ENCODE data around the gene CALML6.

CALML6 gene

DNA sequence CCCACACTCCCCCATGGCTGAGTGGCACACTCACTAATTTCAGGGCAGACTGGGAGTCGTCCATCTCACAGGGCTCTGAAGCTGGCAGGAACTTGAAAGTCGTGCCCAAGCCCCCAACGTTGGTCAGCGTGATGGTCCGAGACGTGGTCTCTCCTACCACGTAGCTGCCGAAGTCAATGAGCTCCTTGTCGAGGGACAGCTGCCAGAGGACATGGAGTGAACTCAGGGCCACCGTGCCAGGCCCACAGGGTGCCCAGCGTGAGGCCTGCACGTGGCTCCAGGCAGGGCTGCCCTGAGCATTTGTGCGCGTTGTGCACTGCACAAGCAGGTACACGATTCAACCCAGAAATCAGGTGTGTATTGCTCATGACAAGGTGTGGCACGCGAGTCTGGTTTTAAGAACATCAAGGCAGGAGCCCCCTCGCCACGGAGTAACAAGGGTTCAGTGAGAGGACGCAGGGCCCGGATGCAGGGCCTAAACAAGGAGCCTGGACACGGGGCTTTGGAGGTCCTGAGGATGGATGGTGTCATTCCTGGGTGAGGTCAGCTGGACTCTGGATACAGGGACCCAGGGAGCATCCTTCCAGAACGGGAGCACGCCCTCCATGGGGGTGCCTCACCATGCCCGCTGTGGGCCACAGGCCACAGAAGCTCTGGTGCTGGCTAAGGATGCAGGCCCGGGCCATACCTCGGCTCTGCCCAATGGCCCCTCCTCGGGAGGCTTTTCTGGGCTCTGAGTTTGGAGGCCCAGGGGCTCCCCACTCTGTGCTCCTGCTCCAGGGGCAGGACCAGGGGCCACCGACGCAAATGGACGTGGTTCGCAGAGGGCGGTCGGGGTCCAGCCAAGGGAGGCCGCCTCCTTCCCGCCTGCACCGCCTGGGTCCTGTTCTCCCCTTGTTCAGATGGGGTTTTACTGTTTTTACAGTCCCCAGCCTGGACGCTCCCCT, 41.8 kb downstream of the CALML6 start:
- H3K27ac ChIP-seq (ENCODE audit: extremely low read depth, low read depth, low read length): no peak overlapping the region
- POLR2A ChIA-PET: interaction anchor here (0.6 kb wide), 1 partner anchor 47 kb away, joined by 3 read pairs; no protein-coding TSS in a partner anchor
- no peaks in the 10 kb centered on the region for H3K9me3 ChIP-seq (ENCODE audit: control insufficient read depth, insufficient read depth, low read depth, low read length)
- no peak for TF ChIP-seq ZBTB8A (tag by site-specific recombination; IDR thresholded peaks at IDR 0.05)
- no peak for TF ChIP-seq ZFP41 (tag by site-specific recombination; IDR thresholded peaks at IDR 0.05; ENCODE audit: borderline replicate concordance)
- TF ChIP-seq ZFP3 (tag by site-specific recombination; IDR thresholded peaks at IDR 0.05; ENCODE audit: low read depth): no peak
- TF ChIP-seq ZNF473 (tag by site-specific recombination; IDR thresholded peaks at IDR 0.05): no peak
- TF ChIP-seq GLI2 (tag by site-specific recombination; IDR thresholded peaks at IDR 0.05; ENCODE audit: borderline replicate concordance, low read depth): no peak
- TF ChIP-seq ZNF654 (tag by site-specific recombination; IDR thresholded peaks at IDR 0.05; ENCODE audit: low read depth): no peak
- no peak for TF ChIP-seq ZNF544 (tag by site-specific recombination; IDR thresholded peaks at IDR 0.05)
- TF ChIP-seq ZNF501 (tag by site-specific recombination; IDR thresholded peaks at IDR 0.05): no peak
- no peak for TF ChIP-seq BCL11A (tag by site-specific recombination; IDR thresholded peaks at IDR 0.05; ENCODE audit: low read depth)
- no peak for TF ChIP-seq ZNF350 (tag by site-specific recombination; IDR thresholded peaks at IDR 0.05)
- TF ChIP-seq, protein P1, sequence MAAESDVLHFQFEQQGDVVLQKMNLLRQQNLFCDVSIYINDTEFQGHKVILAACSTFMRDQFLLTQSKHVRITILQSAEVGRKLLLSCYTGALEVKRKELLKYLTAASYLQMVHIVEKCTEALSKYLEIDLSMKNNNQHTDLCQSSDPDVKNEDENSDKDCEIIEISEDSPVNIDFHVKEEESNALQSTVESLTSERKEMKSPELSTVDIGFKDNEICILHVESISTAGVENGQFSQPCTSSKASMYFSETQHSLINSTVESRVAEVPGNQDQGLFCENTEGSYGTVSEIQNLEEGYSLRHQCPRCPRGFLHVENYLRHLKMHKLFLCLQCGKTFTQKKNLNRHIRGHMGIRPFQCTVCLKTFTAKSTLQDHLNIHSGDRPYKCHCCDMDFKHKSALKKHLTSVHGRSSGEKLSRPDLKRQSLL (tag by site-specific recombination; IDR thresholded peaks at IDR 0.05): no peak
- TF ChIP-seq, protein P2, sequence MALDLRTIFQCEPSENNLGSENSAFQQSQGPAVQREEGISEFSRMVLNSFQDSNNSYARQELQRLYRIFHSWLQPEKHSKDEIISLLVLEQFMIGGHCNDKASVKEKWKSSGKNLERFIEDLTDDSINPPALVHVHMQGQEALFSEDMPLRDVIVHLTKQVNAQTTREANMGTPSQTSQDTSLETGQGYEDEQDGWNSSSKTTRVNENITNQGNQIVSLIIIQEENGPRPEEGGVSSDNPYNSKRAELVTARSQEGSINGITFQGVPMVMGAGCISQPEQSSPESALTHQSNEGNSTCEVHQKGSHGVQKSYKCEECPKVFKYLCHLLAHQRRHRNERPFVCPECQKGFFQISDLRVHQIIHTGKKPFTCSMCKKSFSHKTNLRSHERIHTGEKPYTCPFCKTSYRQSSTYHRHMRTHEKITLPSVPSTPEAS (tag by site-specific recombination; IDR thresholded peaks at IDR 0.05): no peak
- no peak; the same call in 1 of the 2 replicates for TF ChIP-seq ZNF335 (tag by site-specific recombination; conservative IDR thresholded peaks at IDR 0.05)
- TF ChIP-seq, protein P3, sequence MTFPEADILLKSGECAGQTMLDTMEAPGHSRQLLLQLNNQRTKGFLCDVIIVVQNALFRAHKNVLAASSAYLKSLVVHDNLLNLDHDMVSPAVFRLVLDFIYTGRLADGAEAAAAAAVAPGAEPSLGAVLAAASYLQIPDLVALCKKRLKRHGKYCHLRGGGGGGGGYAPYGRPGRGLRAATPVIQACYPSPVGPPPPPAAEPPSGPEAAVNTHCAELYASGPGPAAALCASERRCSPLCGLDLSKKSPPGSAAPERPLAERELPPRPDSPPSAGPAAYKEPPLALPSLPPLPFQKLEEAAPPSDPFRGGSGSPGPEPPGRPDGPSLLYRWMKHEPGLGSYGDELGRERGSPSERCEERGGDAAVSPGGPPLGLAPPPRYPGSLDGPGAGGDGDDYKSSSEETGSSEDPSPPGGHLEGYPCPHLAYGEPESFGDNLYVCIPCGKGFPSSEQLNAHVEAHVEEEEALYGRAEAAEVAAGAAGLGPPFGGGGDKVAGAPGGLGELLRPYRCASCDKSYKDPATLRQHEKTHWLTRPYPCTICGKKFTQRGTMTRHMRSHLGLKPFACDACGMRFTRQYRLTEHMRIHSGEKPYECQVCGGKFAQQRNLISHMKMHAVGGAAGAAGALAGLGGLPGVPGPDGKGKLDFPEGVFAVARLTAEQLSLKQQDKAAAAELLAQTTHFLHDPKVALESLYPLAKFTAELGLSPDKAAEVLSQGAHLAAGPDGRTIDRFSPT (tag by site-specific recombination; IDR thresholded peaks at IDR 0.05): no peak
- TF ChIP-seq, protein P4, sequence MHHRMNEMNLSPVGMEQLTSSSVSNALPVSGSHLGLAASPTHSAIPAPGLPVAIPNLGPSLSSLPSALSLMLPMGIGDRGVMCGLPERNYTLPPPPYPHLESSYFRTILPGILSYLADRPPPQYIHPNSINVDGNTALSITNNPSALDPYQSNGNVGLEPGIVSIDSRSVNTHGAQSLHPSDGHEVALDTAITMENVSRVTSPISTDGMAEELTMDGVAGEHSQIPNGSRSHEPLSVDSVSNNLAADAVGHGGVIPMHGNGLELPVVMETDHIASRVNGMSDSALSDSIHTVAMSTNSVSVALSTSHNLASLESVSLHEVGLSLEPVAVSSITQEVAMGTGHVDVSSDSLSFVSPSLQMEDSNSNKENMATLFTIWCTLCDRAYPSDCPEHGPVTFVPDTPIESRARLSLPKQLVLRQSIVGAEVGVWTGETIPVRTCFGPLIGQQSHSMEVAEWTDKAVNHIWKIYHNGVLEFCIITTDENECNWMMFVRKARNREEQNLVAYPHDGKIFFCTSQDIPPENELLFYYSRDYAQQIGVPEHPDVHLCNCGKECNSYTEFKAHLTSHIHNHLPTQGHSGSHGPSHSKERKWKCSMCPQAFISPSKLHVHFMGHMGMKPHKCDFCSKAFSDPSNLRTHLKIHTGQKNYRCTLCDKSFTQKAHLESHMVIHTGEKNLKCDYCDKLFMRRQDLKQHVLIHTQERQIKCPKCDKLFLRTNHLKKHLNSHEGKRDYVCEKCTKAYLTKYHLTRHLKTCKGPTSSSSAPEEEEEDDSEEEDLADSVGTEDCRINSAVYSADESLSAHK (tag by site-specific recombination; IDR thresholded peaks at IDR 0.05): no peak
- TF ChIP-seq ZNF623 (tag by site-specific recombination; IDR thresholded peaks at IDR 0.05): no peak
- no peak for TF ChIP-seq SALL2 (tag by site-specific recombination; IDR thresholded peaks at IDR 0.05; ENCODE audit: borderline replicate concordance)
- no peak for TF ChIP-seq ZNF391 (tag by site-specific recombination; IDR thresholded peaks at IDR 0.05; ENCODE audit: borderline replicate concordance, low read depth)
- TF ChIP-seq ZNF610 (tag by site-specific recombination; IDR thresholded peaks at IDR 0.05; ENCODE audit: borderline replicate concordance): no peak
- TF ChIP-seq, protein P5, sequence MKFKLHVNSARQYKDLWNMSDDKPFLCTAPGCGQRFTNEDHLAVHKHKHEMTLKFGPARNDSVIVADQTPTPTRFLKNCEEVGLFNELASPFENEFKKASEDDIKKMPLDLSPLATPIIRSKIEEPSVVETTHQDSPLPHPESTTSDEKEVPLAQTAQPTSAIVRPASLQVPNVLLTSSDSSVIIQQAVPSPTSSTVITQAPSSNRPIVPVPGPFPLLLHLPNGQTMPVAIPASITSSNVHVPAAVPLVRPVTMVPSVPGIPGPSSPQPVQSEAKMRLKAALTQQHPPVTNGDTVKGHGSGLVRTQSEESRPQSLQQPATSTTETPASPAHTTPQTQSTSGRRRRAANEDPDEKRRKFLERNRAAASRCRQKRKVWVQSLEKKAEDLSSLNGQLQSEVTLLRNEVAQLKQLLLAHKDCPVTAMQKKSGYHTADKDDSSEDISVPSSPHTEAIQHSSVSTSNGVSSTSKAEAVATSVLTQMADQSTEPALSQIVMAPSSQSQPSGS (tag by site-specific recombination; IDR thresholded peaks at IDR 0.05; ENCODE audit: low read depth): no peak
- no peaks in the 10 kb centered on the region for H3K4me1 ChIP-seq (ENCODE audit: control insufficient read depth, insufficient read depth, low read length)
- H3K4me3 ChIP-seq (ENCODE audit: low read depth, low read length): no peak overlapping the region
- no peaks in the 10 kb centered on the region for H3K36me3 ChIP-seq (ENCODE audit: control insufficient read depth in 2 of 2, insufficient read depth in 1 of 2, low read length in 2 of 2)
- CTCF ChIA-PET: interaction anchor here (0.7 to 8.8 kb wide), 3 partner anchors 12 to 93 kb away, joined by 3 to 118 read pairs (median 4); no protein-coding TSS in a partner anchor
